HEK293 (cell line): Measurements from ENCODE around the gene AADAC.
"Not testable (repeated sequence)": the region's sequence is repeated elsewhere in the genome, so short reads cannot be mapped to it uniquely, and the experiment has no call there.

Experiments used
- CTCF ChIA-PET: fragments of 350-600 bp; formaldehyde crosslinking; extraction: SDS; loops from one replicate; lab custom pipeline; 2021; ENCODE audit warnings: antibody characterized with exemption; lab: Yijun Ruan, JAX
- POLR2A ChIA-PET: fragments of 300-600 bp; formaldehyde crosslinking; extraction: SDS; loops from one replicate; lab custom pipeline; 2020; ENCODE audit warnings: antibody characterized with exemption, inconsistent platforms; lab: Yijun Ruan, JAX
- H3K27ac ChIP-seq: fragments of 200-500 bp; sonication (Bioruptor generic); 2 replicates; pipeline ENCODE4 v1.5.1; 2014; ENCODE audit warnings: low read depth, low read length, control low read depth, inconsistent platforms; ENCODE audit errors: extremely low read depth
- H3K36me3 ChIP-seq, 2 experiments: fragments of 200-500 bp in 1 of 2; sonication (Bioruptor generic) in 1 of 2; 1 replicate in 1 of 2; 2 replicates in 1 of 2; pipeline ENCODE4 v1.5.1; 2014 to 2017; ENCODE audit warnings: inconsistent platforms in 2 of 2, low read length in 2 of 2; ENCODE audit not compliant: control insufficient read depth in 2 of 2, insufficient read depth in 1 of 2
- H3K4me1 ChIP-seq: fragments of 200-500 bp; sonication (Bioruptor generic); 2 replicates; pipeline ENCODE4 v1.5.1; 2014; ENCODE audit warnings: mild to moderate bottlenecking, low read length, inconsistent platforms; ENCODE audit not compliant: control insufficient read depth, insufficient read depth
- H3K4me3 ChIP-seq: 2 replicates; pipeline ENCODE4 v1.5.1; 2011; ENCODE audit warnings: low read depth, mild to moderate bottlenecking, control low read depth, low read length, moderate library complexity
- H3K9me3 ChIP-seq: fragments of 200-500 bp; sonication (Bioruptor generic); 2 replicates; pipeline ENCODE4 v1.5.1; 2014; ENCODE audit warnings: low read depth, low read length, inconsistent platforms; ENCODE audit not compliant: control insufficient read depth, insufficient read depth
- GLIS1 ChIP-seq: fragments of 450-650 bp; formaldehyde crosslinking; IDR thresholded peaks from 2 replicates; pipeline ENCODE4 v1.5.1; 2016; ENCODE audit warnings: missing biosample characterization, missing genetic modification characterization
- GLIS2 ChIP-seq: fragments of 450-650 bp; formaldehyde crosslinking; IDR thresholded peaks from 2 replicates; pipeline ENCODE4 v1.5.1; 2016; ENCODE audit warnings: missing biosample characterization, missing genetic modification characterization
- HOXC10 ChIP-seq: sonication (generic); formaldehyde crosslinking; IDR thresholded peaks from 2 replicates; pipeline ENCODE4 v1.8.1; 2023; ENCODE audit warnings: mild to moderate bottlenecking, missing genetic modification reagents
- SP2 ChIP-seq: fragments of 450-650 bp; formaldehyde crosslinking; IDR thresholded peaks from 2 replicates; pipeline ENCODE4 v1.5.1; 2016; ENCODE audit warnings: missing biosample characterization, missing genetic modification characterization
- YY2 ChIP-seq: fragments of 450-650 bp; formaldehyde crosslinking; IDR thresholded peaks from 2 replicates; pipeline ENCODE4 v1.5.1; 2016; ENCODE audit warnings: missing biosample characterization, missing genetic modification characterization
- ZBTB10 ChIP-seq: fragments of 450-650 bp; formaldehyde crosslinking; IDR thresholded peaks from 2 replicates; pipeline ENCODE4 v1.5.1; 2016; ENCODE audit warnings: missing biosample characterization, missing genetic modification characterization
- ZFP37 ChIP-seq: fragments of 450-650 bp; formaldehyde crosslinking; IDR thresholded peaks from 2 replicates; pipeline ENCODE4 v1.5.1; 2016; ENCODE audit warnings: missing biosample characterization, missing genetic modification characterization
- ZIC2 ChIP-seq: fragments of 450-650 bp; formaldehyde crosslinking; IDR thresholded peaks from 2 replicates; pipeline ENCODE4 v1.5.1; 2016; ENCODE audit warnings: missing biosample characterization, missing genetic modification characterization
- ZNF146 ChIP-seq: fragments of 450-650 bp; formaldehyde crosslinking; IDR thresholded peaks from 2 replicates; pipeline ENCODE4 v1.5.1; 2016; ENCODE audit warnings: missing biosample characterization, missing genetic modification characterization
- ZNF23 ChIP-seq: fragments of 450-650 bp; formaldehyde crosslinking; IDR thresholded peaks from 2 replicates; pipeline ENCODE4 v1.5.1; 2016; ENCODE audit warnings: missing biosample characterization, missing genetic modification characterization, borderline replicate concordance
- ZNF341 ChIP-seq: fragments of 450-650 bp; formaldehyde crosslinking; IDR thresholded peaks from 2 replicates; pipeline ENCODE4; 2016; ENCODE audit warnings: low read depth, missing biosample characterization, missing genetic modification characterization
- ZNF362 ChIP-seq: fragments of 450-650 bp; formaldehyde crosslinking; IDR thresholded peaks from 2 replicates; pipeline ENCODE4 v1.5.1; 2016; ENCODE audit warnings: missing biosample characterization, missing genetic modification characterization
- ZNF555 ChIP-seq: fragments of 450-650 bp; formaldehyde crosslinking; conservative IDR thresholded peaks from 2 replicates; pipeline ENCODE4 v1.5.1; 2017; ENCODE audit warnings: missing biosample characterization, mild to moderate bottlenecking, missing genetic modification characterization, inconsistent platforms
- ZNF629 ChIP-seq: fragments of 450-650 bp; formaldehyde crosslinking; IDR thresholded peaks from 2 replicates; pipeline ENCODE4 v1.5.1; 2017; ENCODE audit warnings: missing biosample characterization, missing genetic modification characterization
- ZNF658 ChIP-seq: fragments of 450-650 bp; formaldehyde crosslinking; IDR thresholded peaks from 2 replicates; pipeline ENCODE4; 2016; ENCODE audit warnings: missing biosample characterization, missing genetic modification characterization
- ZNF677 ChIP-seq: fragments of 450-650 bp; IDR thresholded peaks from 2 replicates; pipeline ENCODE4 v1.5.0; 2018; ENCODE audit warnings: missing biosample characterization, mild to moderate bottlenecking, missing genetic modification characterization, moderate library complexity
- ZNF768 ChIP-seq: fragments of 450-650 bp; formaldehyde crosslinking; IDR thresholded peaks from 2 replicates; pipeline ENCODE4 v1.5.1; 2018; ENCODE audit warnings: missing biosample characterization, mild to moderate bottlenecking, missing genetic modification characterization
- ZNF777 ChIP-seq: fragments of 450-650 bp; formaldehyde crosslinking; IDR thresholded peaks from 2 replicates; pipeline ENCODE4 v1.5.1; 2017; ENCODE audit warnings: missing biosample characterization, missing genetic modification characterization, borderline replicate concordance
- ZNF791 ChIP-seq: fragments of 450-650 bp; formaldehyde crosslinking; IDR thresholded peaks from 2 replicates; pipeline ENCODE4 v1.5.1; 2016; ENCODE audit warnings: missing biosample characterization, missing genetic modification characterization
- ZSCAN30 ChIP-seq: fragments of 450-650 bp; IDR thresholded peaks from 2 replicates; pipeline ENCODE4 v1.5.1; 2018; ENCODE audit warnings: missing biosample characterization, mild to moderate bottlenecking, missing genetic modification characterization, moderate library complexity
- TF ChIP-seq, protein P1 (sequence below): fragments of 450-650 bp; formaldehyde crosslinking; IDR thresholded peaks from 2 replicates; pipeline ENCODE4 v1.5.1; 2016; ENCODE audit warnings: missing biosample characterization, missing genetic modification characterization
- TF ChIP-seq, protein P2 (sequence below): fragments of 450-650 bp; formaldehyde crosslinking; IDR thresholded peaks from 2 replicates; pipeline ENCODE4 v1.5.1; 2016; ENCODE audit warnings: missing biosample characterization, missing genetic modification characterization

AADAC gene

DNA sequence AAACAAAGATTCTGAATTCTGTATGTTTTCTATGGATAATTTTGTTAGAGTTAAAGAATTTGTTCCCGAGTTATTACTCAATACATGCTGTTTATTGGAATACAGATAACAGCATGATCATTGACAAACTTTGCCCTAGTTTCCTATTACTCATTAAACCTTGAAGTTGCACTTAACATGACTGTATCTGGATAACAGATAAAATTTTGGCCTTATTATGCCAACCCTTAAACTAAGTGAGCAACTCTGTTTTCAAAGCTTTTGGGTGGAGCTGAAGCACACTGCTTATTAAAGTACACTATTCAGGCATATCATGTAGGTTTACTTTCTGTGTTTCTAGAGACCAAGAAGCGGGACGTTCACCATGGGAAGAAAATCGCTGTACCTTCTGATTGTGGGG is at the start of gene AADAC (continued):
- no peak for TF ChIP-seq ZIC2

GRCh38 chr3:151764699-151765098 is 49.2 kb upstream of the AADAC start:
- H3K36me3 ChIP-seq, H3K4me1 ChIP-seq, H3K9me3 ChIP-seq, H3K4me3 ChIP-seq, POLR2A ChIA-PET, H3K27ac ChIP-seq: not testable (repeated sequence)
- peak; percentile 17; the same call in 1 of the 2 replicates for TF ChIP-seq ZNF146 (tag by site-specific recombination)
- CTCF ChIA-PET = interaction anchor here (0.6 kb wide), 1 partner anchor 760 kb away, joined by 3 read pairs; no protein-coding TSS in a partner anchor

GRCh38 chr3:151765685-151766084 is 48.2 kb upstream of the AADAC start:
- ChIA-PET CTCF (interaction anchor here (0.6 kb wide), 2 partner anchors 22 to 326 kb away, joined by 3 to 5 read pairs; no protein-coding TSS in a partner anchor), POLR2A (no interaction called here)
- no peaks in the 10 kb centered on the region for H3K36me3 ChIP-seq
- H3K4me1 ChIP-seq = no peaks in the 10 kb centered on the region
- no peak overlapping the region for H3K4me3 ChIP-seq
- H3K27ac ChIP-seq = no peak overlapping the region
- TF ChIP-seq ZNF658 (tag by site-specific recombination) = no peak
- TF ChIP-seq ZNF768 (tag by site-specific recombination) = no peak
- TF ChIP-seq ZNF791 = no peak
- no peak for TF ChIP-seq YY2 (tag by site-specific recombination)
- TF ChIP-seq HOXC10 (CRISPR knock-in tag) = no peak
- no peak for TF ChIP-seq ZSCAN30 (tag by site-specific recombination)
- no peak for TF ChIP-seq SP2 (tag by site-specific recombination)
- no peak for TF ChIP-seq ZBTB10 (tag by site-specific recombination)
- no peak for TF ChIP-seq ZFP37 (tag by site-specific recombination)
- TF ChIP-seq ZNF629 (tag by site-specific recombination) = no peak
- TF ChIP-seq GLIS1 (tag by site-specific recombination) = no peak
- no peak for TF ChIP-seq ZNF341 (tag by site-specific recombination)
- no peak for TF ChIP-seq ZNF677 (tag by site-specific recombination)
- TF ChIP-seq, all 188 proteins: peak for 0
- H3K9me3 ChIP-seq = no peaks in the 10 kb centered on the region

DNA sequence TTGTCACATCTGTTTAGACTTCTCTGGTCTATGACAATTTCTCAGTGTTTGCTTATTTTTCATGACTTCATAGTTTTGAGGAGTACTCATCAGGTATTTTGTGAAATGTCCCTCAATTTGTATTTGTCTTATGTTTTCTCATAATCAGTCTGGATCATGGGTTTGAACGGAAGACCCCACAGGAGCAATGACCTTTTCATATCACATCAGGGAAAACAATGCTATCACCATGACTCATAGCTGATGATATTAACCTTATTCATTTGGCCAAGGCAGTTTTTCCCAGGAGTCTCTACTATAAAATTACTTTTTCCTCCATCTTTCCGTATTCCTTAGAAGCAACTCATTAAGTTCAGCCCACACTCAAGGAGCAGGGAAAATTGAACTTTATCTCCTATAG is 47.5 kb upstream of the AADAC start:
- CTCF ChIA-PET = no interaction called here
- no peaks in the 10 kb centered on the region for H3K9me3 ChIP-seq
- no peak for TF ChIP-seq GLIS2 (tag by site-specific recombination)

GRCh38 chr3:151768393-151768930 is 45.5 kb upstream of the AADAC start:
- Histone ChIP-seq H3K4me3 (no peak overlapping the region), H3K9me3 (no peaks in the 10 kb centered on the region), H3K27ac (no peak overlapping the region), H3K36me3 (no peaks in the 10 kb centered on the region), H3K4me1 (no peaks in the 10 kb centered on the region)
- POLR2A ChIA-PET = no interaction called here
- CTCF ChIA-PET = no interaction called here
- TF ChIP-seq, protein P1, sequence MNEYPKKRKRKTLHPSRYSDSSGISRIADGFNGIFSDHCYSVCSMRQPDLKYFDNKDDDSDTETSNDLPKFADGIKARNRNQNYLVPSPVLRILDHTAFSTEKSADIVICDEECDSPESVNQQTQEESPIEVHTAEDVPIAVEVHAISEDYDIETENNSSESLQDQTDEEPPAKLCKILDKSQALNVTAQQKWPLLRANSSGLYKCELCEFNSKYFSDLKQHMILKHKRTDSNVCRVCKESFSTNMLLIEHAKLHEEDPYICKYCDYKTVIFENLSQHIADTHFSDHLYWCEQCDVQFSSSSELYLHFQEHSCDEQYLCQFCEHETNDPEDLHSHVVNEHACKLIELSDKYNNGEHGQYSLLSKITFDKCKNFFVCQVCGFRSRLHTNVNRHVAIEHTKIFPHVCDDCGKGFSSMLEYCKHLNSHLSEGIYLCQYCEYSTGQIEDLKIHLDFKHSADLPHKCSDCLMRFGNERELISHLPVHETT (tag by site-specific recombination) = no peak
- TF ChIP-seq ZNF362 (tag by site-specific recombination) = no peak
- TF ChIP-seq ZNF555 (tag by site-specific recombination) = no peak
- TF ChIP-seq ZNF23 (tag by site-specific recombination) = no peak
- TF ChIP-seq, protein P2, sequence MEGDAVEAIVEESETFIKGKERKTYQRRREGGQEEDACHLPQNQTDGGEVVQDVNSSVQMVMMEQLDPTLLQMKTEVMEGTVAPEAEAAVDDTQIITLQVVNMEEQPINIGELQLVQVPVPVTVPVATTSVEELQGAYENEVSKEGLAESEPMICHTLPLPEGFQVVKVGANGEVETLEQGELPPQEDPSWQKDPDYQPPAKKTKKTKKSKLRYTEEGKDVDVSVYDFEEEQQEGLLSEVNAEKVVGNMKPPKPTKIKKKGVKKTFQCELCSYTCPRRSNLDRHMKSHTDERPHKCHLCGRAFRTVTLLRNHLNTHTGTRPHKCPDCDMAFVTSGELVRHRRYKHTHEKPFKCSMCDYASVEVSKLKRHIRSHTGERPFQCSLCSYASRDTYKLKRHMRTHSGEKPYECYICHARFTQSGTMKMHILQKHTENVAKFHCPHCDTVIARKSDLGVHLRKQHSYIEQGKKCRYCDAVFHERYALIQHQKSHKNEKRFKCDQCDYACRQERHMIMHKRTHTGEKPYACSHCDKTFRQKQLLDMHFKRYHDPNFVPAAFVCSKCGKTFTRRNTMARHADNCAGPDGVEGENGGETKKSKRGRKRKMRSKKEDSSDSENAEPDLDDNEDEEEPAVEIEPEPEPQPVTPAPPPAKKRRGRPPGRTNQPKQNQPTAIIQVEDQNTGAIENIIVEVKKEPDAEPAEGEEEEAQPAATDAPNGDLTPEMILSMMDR (tag by site-specific recombination) = no peak
- TF ChIP-seq ZNF777 (tag by site-specific recombination) = no peak

More for the DNA sequence above, 47.5 kb upstream of the AADAC start:
- Histone ChIP-seq H3K36me3 (no peaks in the 10 kb centered on the region), H3K27ac (no peak overlapping the region), H3K4me1 (no peaks in the 10 kb centered on the region), H3K4me3 (no peak overlapping the region)
- POLR2A ChIA-PET = no interaction called here
